Liver (tissue), 9 donors: Measurements from ENCODE around the gene AKAP13. TPM values are rescaled to one million over a fixed set of nuclear protein-coding genes. Genes with fewer than 3 reads are reported as not detected.

Experiments used
- DNase-seq: peaks from one replicate; pipeline ENCODE4 v3.0.0-alpha.2; 2017; ENCODE audit warnings: low spot score
- H3K27ac ChIP-seq, 2 donors: one replicate each; pipeline ENCODE4 v1.7.0; 2013; ENCODE audit warnings: inconsistent platforms in 2 of 2, low read length in 2 of 2, control low read depth in 1 of 2, low read depth in 1 of 2, mild to moderate bottlenecking in 1 of 2
- H3K27me3 ChIP-seq, 4 donors: one replicate each; pipeline versions ENCODE4 v1.6.1 to v1.7.0; 2013; ENCODE audit warnings: low read length in 3 of 4, inconsistent platforms in 1 of 4, mild to moderate bottlenecking in 1 of 4, moderate library complexity in 1 of 4; ENCODE audit not compliant: control insufficient read depth in 4 of 4, insufficient read depth in 4 of 4
- H3K36me3 ChIP-seq, 4 donors: one replicate each; pipeline versions ENCODE4 v1.6.1 to v1.7.0; 2013; ENCODE audit warnings: low read length in 3 of 4, mild to moderate bottlenecking in 3 of 4, low read depth in 1 of 4, moderate library complexity in 1 of 4; ENCODE audit not compliant: control insufficient read depth in 4 of 4, insufficient read depth in 3 of 4
- H3K4me1 ChIP-seq, 4 donors: one replicate each; pipeline versions ENCODE4 v1.6.1 to v1.7.0; 2013; ENCODE audit warnings: low read length in 3 of 4, mild to moderate bottlenecking in 3 of 4, moderate library complexity in 1 of 4; ENCODE audit not compliant: control insufficient read depth in 4 of 4, insufficient read depth in 4 of 4
- H3K4me3 ChIP-seq, 3 donors: one replicate each; pipeline versions ENCODE4 v1.6.1 to v1.7.0; 2013; ENCODE audit warnings: low read length in 3 of 3, control low read depth in 1 of 3, low read depth in 1 of 3, mild to moderate bottlenecking in 1 of 3
- H3K9ac ChIP-seq, 2 donors: one replicate each; pipeline ENCODE4 v1.7.0; 2013; ENCODE audit warnings: low read length in 2 of 2, mild to moderate bottlenecking in 2 of 2, moderate library complexity in 2 of 2, control low read depth in 1 of 2, low read depth in 1 of 2
- H3K9me3 ChIP-seq, 4 donors: one replicate each; pipeline versions ENCODE4 v1.6.1 to v1.7.0; 2013; ENCODE audit warnings: low read length in 3 of 4; ENCODE audit not compliant: control insufficient read depth in 4 of 4
- ATF3 ChIP-seq: IDR thresholded peaks from 2 replicates; pipeline ENCODE4 v1.6.1; 2016; ENCODE audit warnings: antibody characterized with exemption
- EGR1 ChIP-seq, 2 donors: IDR thresholded peaks; 2 replicates each; pipeline ENCODE4 v1.6.1; 2016 to 2018; ENCODE audit warnings: antibody characterized with exemption in 2 of 2, low read depth in 2 of 2
- FOXA1 ChIP-seq: IDR thresholded peaks from 2 replicates; pipeline ENCODE4 v1.6.1; 2016; ENCODE audit warnings: antibody characterized with exemption
- FOXA2 ChIP-seq: IDR thresholded peaks from 2 replicates; pipeline ENCODE4 v1.6.1; 2016; ENCODE audit warnings: antibody characterized with exemption
- GABPA ChIP-seq, 2 donors: IDR thresholded peaks in 1 of 2; conservative IDR thresholded peaks in 1 of 2; 2 replicates each; pipeline ENCODE4 v1.6.1; 2016; ENCODE audit warnings: antibody characterized with exemption in 2 of 2, mild to moderate bottlenecking in 1 of 2, moderate library complexity in 1 of 2
- HNF4G ChIP-seq: IDR thresholded peaks from 2 replicates; pipeline ENCODE4 v1.6.1; 2016; ENCODE audit warnings: antibody characterized with exemption
- NR2F2 ChIP-seq: IDR thresholded peaks from 2 replicates; pipeline ENCODE4 v1.6.1; 2016; ENCODE audit warnings: antibody characterized with exemption
- REST ChIP-seq: IDR thresholded peaks from 2 replicates; pipeline ENCODE4 v1.6.1; 2016; ENCODE audit warnings: antibody characterized with exemption, mild to moderate bottlenecking
- RXRA ChIP-seq, 2 donors: IDR thresholded peaks; 2 replicates each; pipeline ENCODE4 v1.6.1; 2017 to 2018; ENCODE audit warnings: antibody characterized with exemption in 2 of 2, mild to moderate bottlenecking in 1 of 2
- SP1 ChIP-seq: IDR thresholded peaks from 2 replicates; pipeline ENCODE4 v1.6.1; 2018; ENCODE audit warnings: antibody characterized with exemption, mild to moderate bottlenecking
- TAF1 ChIP-seq: conservative IDR thresholded peaks from 2 replicates; pipeline ENCODE4 v1.6.1; 2016; ENCODE audit warnings: antibody characterized with exemption, mild to moderate bottlenecking
- YY1 ChIP-seq: IDR thresholded peaks from 2 replicates; pipeline ENCODE4 v1.6.1; 2016; ENCODE audit warnings: antibody characterized with exemption, mild to moderate bottlenecking
- WGBS: extraction: QIAGEN DNeasy Blood & Tissue Kit; methylation state at CpG from one replicate; pipeline ENCODE4 v1.1.7; 2013; 5-methylcytosine and 5-hydroxymethylcytosine counted together
- polyA plus RNA-seq, 2 donors: library from polyadenylated mRNA; stranded (reverse) in 1 of 2; unstranded in 1 of 2; fragments of 200-250 nt in 1 of 2; fragments of >200 nt in 1 of 2; fragmentation: Nextera tagmentation in 1 of 2; extraction: Ambion mirVana in 1 of 2; gene quantifications; one replicate each; pipeline versions ENCODE4 v1.2.1 to v1.2.3, GENCODE V29; 2013 to 2015
- total RNA-seq, 2 donors: library from RNA; depleted of rRNA; stranded (reverse); fragments of >200 nt; gene quantifications; one replicate each; pipeline ENCODE4 v1.2.3, GENCODE V29; 2014
- TF ChIP-seq, protein P1 (sequence below): fragments of 150-350 bp; IDR thresholded peaks from 2 replicates; pipeline ENCODE4 v1.5.1; 2017; ENCODE audit warnings: improper control_type of control experiment, low read depth, low read length; ENCODE audit not compliant: missing input control
- donor health status: healthy.
- donor health status: healthy.
- donor health status: healthy.
- donor health status: healthy.
- donor health status: healthy.

Gene AKAP13
- total and polyA plus RNA-seq, 4 donors = 18.6 to 92.3 (median 37.4) TPM

DNA sequence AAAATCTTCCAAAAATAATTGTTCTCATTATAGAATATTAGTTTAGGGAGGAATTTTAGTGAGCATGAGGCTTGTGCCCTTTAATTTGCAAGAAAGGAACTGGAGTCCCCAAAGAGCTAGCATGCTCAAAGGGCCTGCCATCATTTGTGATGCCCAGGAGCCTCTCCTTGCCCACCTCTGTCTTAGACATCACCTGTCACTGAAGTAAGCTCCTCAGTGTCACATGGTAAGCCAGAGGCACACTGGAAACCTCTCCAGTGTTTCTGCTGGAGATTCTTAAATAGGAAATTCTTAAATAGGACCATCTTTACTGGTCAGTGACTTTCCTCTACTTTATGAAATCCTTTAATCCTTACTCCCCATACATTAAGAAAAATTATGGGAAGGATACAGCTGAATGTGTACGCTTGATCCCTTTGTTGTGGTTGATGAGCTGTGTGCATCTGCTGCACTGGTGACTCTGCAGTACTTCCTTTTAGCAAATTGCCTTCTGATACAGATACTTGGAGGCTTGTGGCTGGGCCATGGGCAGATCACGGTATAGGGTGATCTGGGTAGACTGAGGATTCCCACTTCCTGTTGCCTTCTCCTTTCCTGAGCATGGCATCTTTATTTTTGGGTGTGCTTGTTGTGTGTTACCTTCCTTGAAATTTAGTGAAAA lies 216.9 kb downstream of the AKAP13 start:
- no peaks in the 10 kb centered on the region for H3K27me3 ChIP-seq
- H3K4me3 ChIP-seq = no peak overlapping the region
- 70% methylated on average over 2 of the region's 2 CpGs for WGBS
- TF ChIP-seq ATF3 (no peak), RXRA (IDR thresholded peaks at IDR 0.05) (no peak), FOXA2 (no peak), FOXA1 (no peak), YY1 (no peak), HNF4G (no peak), SP1 (no peak), NR2F2 (no peak), REST (no peak)
- TF ChIP-seq, protein P1, sequence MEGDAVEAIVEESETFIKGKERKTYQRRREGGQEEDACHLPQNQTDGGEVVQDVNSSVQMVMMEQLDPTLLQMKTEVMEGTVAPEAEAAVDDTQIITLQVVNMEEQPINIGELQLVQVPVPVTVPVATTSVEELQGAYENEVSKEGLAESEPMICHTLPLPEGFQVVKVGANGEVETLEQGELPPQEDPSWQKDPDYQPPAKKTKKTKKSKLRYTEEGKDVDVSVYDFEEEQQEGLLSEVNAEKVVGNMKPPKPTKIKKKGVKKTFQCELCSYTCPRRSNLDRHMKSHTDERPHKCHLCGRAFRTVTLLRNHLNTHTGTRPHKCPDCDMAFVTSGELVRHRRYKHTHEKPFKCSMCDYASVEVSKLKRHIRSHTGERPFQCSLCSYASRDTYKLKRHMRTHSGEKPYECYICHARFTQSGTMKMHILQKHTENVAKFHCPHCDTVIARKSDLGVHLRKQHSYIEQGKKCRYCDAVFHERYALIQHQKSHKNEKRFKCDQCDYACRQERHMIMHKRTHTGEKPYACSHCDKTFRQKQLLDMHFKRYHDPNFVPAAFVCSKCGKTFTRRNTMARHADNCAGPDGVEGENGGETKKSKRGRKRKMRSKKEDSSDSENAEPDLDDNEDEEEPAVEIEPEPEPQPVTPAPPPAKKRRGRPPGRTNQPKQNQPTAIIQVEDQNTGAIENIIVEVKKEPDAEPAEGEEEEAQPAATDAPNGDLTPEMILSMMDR = no peak
- peaks cover 0 to 5% (median under 1%) of the 10 kb centered on the region in 4 donors for H3K36me3 ChIP-seq
- no peak overlapping the region for H3K27ac ChIP-seq
- H3K9ac ChIP-seq = no peak overlapping the region
- no peaks in the 10 kb centered on the region for H3K9me3 ChIP-seq
- H3K4me1 ChIP-seq = peaks cover 8 to 32% (median 15%) of the 10 kb centered on the region in 4 donors
- no peak for DNase-seq

DNA sequence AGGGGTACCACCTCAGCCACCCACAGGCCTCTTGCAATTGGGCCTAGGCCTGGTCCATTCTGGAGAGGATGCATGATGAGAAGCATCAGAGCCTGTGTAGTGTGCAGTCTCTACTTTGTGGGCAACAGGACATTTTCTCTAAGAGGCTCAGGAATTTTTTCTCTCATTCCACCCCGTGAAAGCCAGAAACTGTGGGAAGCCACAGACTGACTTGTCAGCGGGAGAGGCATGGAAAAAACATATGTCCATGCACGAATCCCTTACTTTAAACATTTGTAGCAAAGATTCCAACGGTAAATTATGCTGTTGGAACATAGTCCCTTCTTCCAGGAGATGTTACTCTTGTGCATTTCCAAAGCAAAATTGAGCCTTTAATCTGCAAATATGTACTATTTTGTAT lies 217.8 kb downstream of the AKAP13 start:
- TF ChIP-seq ATF3 (no peak), EGR1 (IDR thresholded peaks at IDR 0.05; ENCODE audit: low read depth in 2 of 2) (no peak), NR2F2 (no peak), RXRA (IDR thresholded peaks at IDR 0.05) (no peak), GABPA (IDR thresholded peaks at IDR 0.05 in 1 of 2, conservative IDR thresholded peaks at IDR 0.05 in 1 of 2) (no peak), TAF1 (no peak)
- no peak overlapping the region for H3K27ac ChIP-seq
- no peaks in the 10 kb centered on the region for H3K27me3 ChIP-seq
- DNase-seq = no peak
- H3K4me3 ChIP-seq = no peak overlapping the region
- peaks cover 0 to 8% (median under 1%) of the 10 kb centered on the region in 4 donors for H3K36me3 ChIP-seq
- H3K4me1 ChIP-seq = peaks cover 7 to 27% (median 13%) of the 10 kb centered on the region in 4 donors
- H3K9ac ChIP-seq = no peak overlapping the region
- 91% methylated on average over 4 of the region's 4 CpGs for WGBS
- no peaks in the 10 kb centered on the region for H3K9me3 ChIP-seq
